Kidney (tissue), 14 donors: ENCODE data around the gene PEX3. TPM values are rescaled to one million over a fixed set of nuclear protein-coding genes. Genes with fewer than 3 reads are reported as not detected.

ENCODE experiments used
- DNase-seq, 5 donors: peaks; one replicate each; pipeline ENCODE4 v3.0.0-alpha.2; 2013 to 2020
- FAIRE-seq: peaks from 2 replicates; lab custom pipeline; 2012; peaks lifted over from hg19 to GRCh38; lab: Jason Lieb, UNC
- H3K27ac ChIP-seq, 2 donors: one replicate each; pipeline ENCODE4 v1.7.0; 2013; ENCODE audit warnings: low read depth in 2 of 2, low read length in 2 of 2, inconsistent platforms in 1 of 2
- H3K27me3 ChIP-seq: one replicate; pipeline ENCODE4 v1.7.1; 2013; ENCODE audit warnings: low read length, inconsistent platforms; ENCODE audit not compliant: control insufficient read depth, insufficient read depth
- H3K36me3 ChIP-seq, 3 donors: one replicate each; pipeline versions ENCODE4 v1.7.0 to v1.7.1; 2013; ENCODE audit warnings: low read length in 3 of 3, control low read depth in 1 of 3, inconsistent platforms in 1 of 3; ENCODE audit not compliant: insufficient read depth in 3 of 3, control insufficient read depth in 2 of 3
- H3K4me1 ChIP-seq, 3 donors: one replicate each; pipeline versions ENCODE4 v1.7.0 to v1.7.1; 2013; ENCODE audit warnings: low read length in 3 of 3, inconsistent platforms in 1 of 3, low read depth in 1 of 3; ENCODE audit not compliant: control insufficient read depth in 2 of 3, insufficient read depth in 2 of 3
- H3K4me3 ChIP-seq, 3 donors: one replicate each; pipeline versions ENCODE4 v1.7.0 to v1.8.1; 2013; ENCODE audit warnings: low read length in 3 of 3, control low read depth in 1 of 3, inconsistent platforms in 1 of 3
- H3K9ac ChIP-seq, 3 donors: one replicate each; pipeline versions ENCODE4 v1.7.0 to v1.7.1; 2013; ENCODE audit warnings: low read length in 3 of 3, control low read depth in 1 of 3, inconsistent platforms in 1 of 3
- H3K9me3 ChIP-seq, 3 donors: one replicate each; pipeline versions ENCODE4 v1.7.0 to v1.7.1; 2013; ENCODE audit warnings: low read length in 3 of 3, control low read depth in 1 of 3, inconsistent platforms in 1 of 3; ENCODE audit not compliant: control insufficient read depth in 2 of 3, insufficient read depth in 1 of 3
- CTCF ChIP-seq: IDR thresholded peaks from 3 replicates; pipeline ENCODE4 v1.5.1; 2012; ENCODE audit warnings: mild to moderate bottlenecking, moderate library complexity, borderline replicate concordance; ENCODE audit not compliant: insufficient read depth; ENCODE audit errors: extremely low read depth
- intact Hi-C: fragments of 100-400 bp; cut with DNase I; formaldehyde crosslinking; loops from one replicate; pipeline ENCODE4 v1.11.1; 2022
- polyA plus RNA-seq: library from polyadenylated mRNA; stranded (reverse); fragments of 350-450 nt; fragmentation: Illumina TruSeq; extraction: RNeasy Lipid Tissue Mini Kit (QIAGEN cat#74804); gene quantifications from one replicate; pipeline ENCODE4 v1.2.3, GENCODE V29; 2014; ENCODE audit warnings: low read depth, low replicate concordance; ENCODE audit not compliant: insufficient read depth
- total RNA-seq: library from RNA; stranded (reverse); fragmentation: NEBNext Ultra II Directional; extraction: Animal tissue kit (Norgen Biotek cat#: 25700); gene quantifications from one replicate; pipeline ENCODE4 v1.2.1, GENCODE V29; 2021
- donor health status: control.
- donor health status: control.
- donor health status: control.
- donor health status: control.
- donor health status: control.
- donor health status: DM: yes; HTN: yes; CAD: no.
- donor health status: Normal renal cell carcinoma (clear cell type).

PEX3 gene
- total and polyA plus RNA-seq, 2 donors from 2014 or later, result 28.6 to 31.7 TPM

GRCh38 chr6:143535189-143535614 is 84.6 kb downstream of the PEX3 start:
- intact Hi-C loops, result no loop called here
- FAIRE-seq, result no peak
- H3K4me1 ChIP-seq, result no peaks in the 10 kb centered on the region
- H3K9ac ChIP-seq, result no peak overlapping the region
- H3K4me3 ChIP-seq, result no peak overlapping the region
- H3K36me3 ChIP-seq, result no peaks in the 10 kb centered on the region
- H3K9me3 ChIP-seq, result no peaks in the 10 kb centered on the region
- no peak for TF ChIP-seq CTCF
- H3K27ac ChIP-seq, result no peak overlapping the region
- H3K27me3 ChIP-seq, result no peaks in the 10 kb centered on the region
- DNase-seq, result no peak

GRCh38 chr6:143536461-143536865 is 85.9 kb downstream of the PEX3 start:
- H3K9ac ChIP-seq, result peak overlapping the region in 2 of 3 donors; percentile 20 to 65
- intact Hi-C loops, result no loop called here
- H3K27ac ChIP-seq, result peak overlapping the region in 1 of 2 donors; percentile 37
- DNase-seq (peak; percentile 55 to 88 (median 67)), FAIRE-seq (no peak)
- H3K27me3 ChIP-seq, result no peaks in the 10 kb centered on the region
- no peaks in the 10 kb centered on the region for H3K9me3 ChIP-seq
- no peaks in the 10 kb centered on the region for H3K4me1 ChIP-seq
- H3K36me3 ChIP-seq, result no peaks in the 10 kb centered on the region
- no peak for TF ChIP-seq CTCF
- H3K4me3 ChIP-seq, result peak overlapping the region; percentile 18 to 54 (median 42)

- intact Hi-C loops, result no loop called here
- Histone ChIP-seq H3K27ac (peak overlapping the region in 1 of 2 donors; percentile 37), H3K9me3 (no peaks in the 10 kb centered on the region), H3K4me1 (no peaks in the 10 kb centered on the region), H3K9ac (peak overlapping the region in 2 of 3 donors; percentile 23 to 55), H3K27me3 (no peaks in the 10 kb centered on the region), H3K4me3 (peak overlapping the region; percentile 44 to 71 (median 62)), H3K36me3 (no peaks in the 10 kb centered on the region)
- no peak for TF ChIP-seq CTCF
- DNase-seq (peak; percentile 76 to 87 (median 81)), FAIRE-seq (no peak)
Measured at GRCh38 chr6:143536866-143537691, 86.5 kb downstream of the PEX3 start.
